Sigmoid colon (tissue), 7 donors: ENCODE data around the gene ADARB2. TPM values are rescaled to one million over a fixed set of nuclear protein-coding genes. Genes with fewer than 3 reads are reported as not detected.

Source experiments
- DNase-seq: peaks from one replicate; pipeline ENCODE4 v3.0.0-alpha.2; 2019
- H3K27ac ChIP-seq, 4 donors: fragments of 200-600 bp; sonication (generic); one replicate each; pipeline ENCODE4 v1.5.1; 2016 to 2019; ENCODE audit warnings: mild to moderate bottlenecking in 1 of 4
- H3K27me3 ChIP-seq, 3 donors: fragments of 200-600 bp; sonication (generic); one replicate each; pipeline ENCODE4 v1.5.1; 2019; ENCODE audit warnings: mild to moderate bottlenecking in 1 of 3
- H3K36me3 ChIP-seq, 4 donors: fragments of 200-600 bp; sonication (generic); one replicate each; pipeline ENCODE4 v1.5.1; 2016 to 2019
- H3K4me1 ChIP-seq, 4 donors: fragments of 200-600 bp; sonication (generic); one replicate each; pipeline ENCODE4 v1.5.1; 2017 to 2019
- H3K4me3 ChIP-seq, 4 donors: fragments of 200-600 bp; sonication (generic); one replicate each; pipeline ENCODE4 v1.5.1; 2017 to 2019; ENCODE audit warnings: mild to moderate bottlenecking in 2 of 4, moderate library complexity in 1 of 4
- H3K9me3 ChIP-seq, 4 donors: fragments of 200-600 bp in 3 of 4; sonication (generic) in 3 of 4; one replicate each; pipeline versions ENCODE4 v1.5.1 to v1.6.1; 2013 to 2019
- CTCF ChIP-seq, 4 experiments: fragments of 450-650 bp in 3 of 4; fragments of 200-600 bp in 1 of 4; IDR thresholded peaks; one replicate each; pipeline ENCODE4 v1.5.1; 2016 to 2019; ENCODE audit warnings: antibody characterized with exemption in 4 of 4, mild to moderate bottlenecking in 3 of 4, moderate library complexity in 2 of 4
- EP300 ChIP-seq, 4 donors: sonication (generic); formaldehyde crosslinking; IDR thresholded peaks; one replicate each; pipeline ENCODE4 v1.6.1; 2017; ENCODE audit warnings: antibody characterized with exemption in 4 of 4
- POLR2A ChIP-seq, 2 donors: fragments of 450-650 bp; IDR thresholded peaks; one replicate each; pipeline ENCODE4 v1.6.1; 2016; ENCODE audit warnings: antibody characterized with exemption in 2 of 2, mild to moderate bottlenecking in 2 of 2, moderate library complexity in 2 of 2
- POLR2AphosphoS5 ChIP-seq, 4 donors: sonication (generic); formaldehyde crosslinking; IDR thresholded peaks; one replicate each; pipeline ENCODE4 v1.6.1; 2017; ENCODE audit warnings: antibody characterized with exemption in 4 of 4
- WGBS, 2 donors: extraction: QIAGEN DNeasy Blood & Tissue Kit; methylation state at CpG; one replicate each; pipeline ENCODE4 v1.1.7; 2013; 5-methylcytosine and 5-hydroxymethylcytosine counted together
- intact Hi-C: fragments of 100-400 bp; cut with DNase I; formaldehyde crosslinking; loops from one replicate; pipeline ENCODE4 v1.15.1; 2023
- polyA plus RNA-seq, 3 donors: library from polyadenylated mRNA; stranded (reverse); fragments of 200-250 nt; gene quantifications; one replicate each; pipeline ENCODE4 v1.2.3, GENCODE V29; 2013
- total RNA-seq, 4 donors: library from RNA; depleted of rRNA; stranded (reverse); fragments of >200 nt; gene quantifications; one replicate each; pipeline ENCODE4 v1.1.0, GENCODE V29; 2016
- donor health status: healthy with polysubstance abuse.
- donor health status: Bipolar disorder and iron deficiency.
- donor health status: healthy.

ADARB2 gene
- total and polyA plus RNA-seq, 7 donors = 0.60 to 5.9 (median 3.5) TPM; not detected in 1

GRCh38 chr10:1472178-1472958 is 265.0 kb downstream of the ADARB2 start:
- Histone ChIP-seq H3K4me3 (no peak overlapping the region), H3K27me3 (peaks cover 0 to 13% (median 0%) of the 10 kb centered on the region in 3 donors), H3K9me3 (no peaks in the 10 kb centered on the region), H3K27ac (no peak overlapping the region), H3K4me1 (no peaks in the 10 kb centered on the region), H3K36me3 (no peaks in the 10 kb centered on the region)
- DNase-seq = no peak
- no peak for TF ChIP-seq POLR2AphosphoS5 (IDR thresholded peaks at IDR 0.05)
- TF ChIP-seq CTCF (IDR thresholded peaks at IDR 0.05) = no peak
- TF ChIP-seq EP300 (IDR thresholded peaks at IDR 0.05) = no peak
- no peak for TF ChIP-seq POLR2A (IDR thresholded peaks at IDR 0.05)
- intact Hi-C loops = no loop called here
- WGBS, 2 donors = 82 to 90% methylated on average over 21 of the region's 21 CpGs

- no peaks in the 10 kb centered on the region for H3K36me3 ChIP-seq
- H3K4me3 ChIP-seq = no peak overlapping the region
- 62 to 73% methylated on average over 10 of the region's 10 CpGs for WGBS, 2 donors
- H3K27ac ChIP-seq = no peak overlapping the region
- no peaks in the 10 kb centered on the region for H3K9me3 ChIP-seq
- H3K27me3 ChIP-seq = peaks cover 0 to 16% (median 0%) of the 10 kb centered on the region in 3 donors
- DNase-seq = no peak
- no peaks in the 10 kb centered on the region for H3K4me1 ChIP-seq
- intact Hi-C loops = no loop called here
- TF ChIP-seq EP300 (IDR thresholded peaks at IDR 0.05) (no peak), POLR2A (IDR thresholded peaks at IDR 0.05) (no peak), POLR2AphosphoS5 (IDR thresholded peaks at IDR 0.05) (no peak)
Measured at GRCh38 chr10:1468811-1469210, 268.5 kb downstream of the ADARB2 start.

- TF ChIP-seq CTCF (IDR thresholded peaks at IDR 0.05) = no peak
- no peak for TF ChIP-seq POLR2AphosphoS5 (IDR thresholded peaks at IDR 0.05)
- Histone ChIP-seq H3K9me3 (no peaks in the 10 kb centered on the region), H3K4me3 (no peak overlapping the region), H3K36me3 (no peaks in the 10 kb centered on the region), H3K27ac (no peak overlapping the region), H3K4me1 (no peaks in the 10 kb centered on the region), H3K27me3 (peaks cover 0 to 16% (median 0%) of the 10 kb centered on the region in 3 donors)
- no peak for DNase-seq
- 18 to 59% methylated on average over 23 of the region's 23 CpGs for WGBS, 2 donors
- intact Hi-C loops = no loop called here
Measured at GRCh38 chr10:1467334-1468076, 269.8 kb downstream of the ADARB2 start.

- TF ChIP-seq CTCF (IDR thresholded peaks at IDR 0.05) (no peak), EP300 (IDR thresholded peaks at IDR 0.05) (no peak), POLR2AphosphoS5 (IDR thresholded peaks at IDR 0.05) (no peak)
- Histone ChIP-seq H3K4me3 (no peak overlapping the region), H3K27ac (no peak overlapping the region), H3K4me1 (no peaks in the 10 kb centered on the region), H3K9me3 (no peaks in the 10 kb centered on the region), H3K36me3 (no peaks in the 10 kb centered on the region), H3K27me3 (peaks cover 0 to 13% (median 0%) of the 10 kb centered on the region in 3 donors)
- intact Hi-C loops = no loop called here
- WGBS, 2 donors = 63 to 77% methylated on average over 19 of the region's 19 CpGs
- DNase-seq = no peak
Measured at GRCh38 chr10:1465993-1466764, 271.1 kb downstream of the ADARB2 start.
